HG03045 (cell line): Measurements from ENCODE around the gene TRIM45.
"Not testable (repeated sequence)": the region's sequence is repeated elsewhere in the genome, so short reads cannot be mapped to it uniquely, and the experiment has no call there.

Experiments used
- ATAC-seq: cut with Tn5 transposase; IDR thresholded peaks from one replicate; pipeline ENCODE4 v1.9.1; 2021; ENCODE audit warnings: mild to moderate bottlenecking, moderate library complexity; ENCODE audit not compliant: unreplicated experiment

The TRIM45 gene

DNA sequence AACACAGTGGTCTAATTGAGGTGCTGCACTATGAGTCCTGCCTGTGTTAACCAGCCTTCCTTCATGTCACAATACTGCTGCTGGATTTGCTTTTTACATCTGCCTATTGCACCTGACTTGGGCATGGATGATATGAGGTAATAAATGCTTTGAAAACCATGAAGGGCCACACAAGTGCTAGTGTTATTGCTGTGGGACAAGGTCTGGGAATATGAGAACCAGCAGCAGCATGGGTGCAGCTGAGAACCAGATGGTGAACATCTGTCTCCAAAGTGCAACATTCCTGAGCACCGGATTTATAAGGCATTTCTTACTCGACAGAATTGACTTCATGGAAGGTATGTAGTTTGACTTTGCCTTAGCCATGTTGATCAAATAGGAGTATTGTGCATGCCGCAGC, 16.6 kb downstream of the TRIM45 start:
- ATAC-seq: no peak

DNA sequence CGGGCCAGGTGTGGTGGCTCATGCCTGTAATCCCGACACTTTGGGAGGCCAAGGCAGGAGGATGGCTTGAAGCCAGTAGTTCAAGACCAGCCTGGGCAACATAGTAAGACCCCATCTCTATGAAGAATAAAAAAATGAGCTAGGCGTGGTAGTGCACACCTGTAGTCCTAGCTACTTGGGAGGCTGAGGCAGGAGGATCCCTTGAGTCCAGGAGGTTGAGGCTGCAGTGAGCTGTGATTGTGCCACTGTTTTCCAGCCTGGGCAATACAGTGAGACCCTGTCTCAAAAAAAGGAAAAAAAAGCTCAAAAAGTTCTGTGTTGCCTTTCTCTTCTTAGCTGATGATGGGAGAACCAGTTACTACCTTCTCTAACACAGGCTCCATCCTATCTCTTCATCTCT, 19.7 kb downstream of the TRIM45 start:
- not testable (repeated sequence) for ATAC-seq

DNA sequence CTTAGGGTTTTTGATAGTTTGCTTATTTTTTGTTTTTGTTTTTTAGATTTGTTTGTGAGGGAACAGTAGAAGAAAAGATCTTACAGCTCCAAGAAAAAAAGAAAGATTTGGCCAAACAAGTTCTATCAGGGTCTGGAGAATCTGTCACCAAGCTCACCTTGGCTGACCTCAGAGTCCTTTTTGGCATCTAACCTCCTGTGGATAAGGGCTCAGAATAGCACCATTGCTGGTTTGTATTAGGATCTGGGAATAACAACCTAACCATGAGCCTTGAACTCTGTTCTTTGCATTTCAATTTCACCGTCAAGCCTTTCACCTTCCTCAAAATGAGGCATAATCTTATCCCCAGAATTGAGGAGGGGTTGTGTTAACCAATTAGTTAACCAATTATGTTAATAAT, 20.2 kb downstream of the TRIM45 start:
- no peak for ATAC-seq

DNA sequence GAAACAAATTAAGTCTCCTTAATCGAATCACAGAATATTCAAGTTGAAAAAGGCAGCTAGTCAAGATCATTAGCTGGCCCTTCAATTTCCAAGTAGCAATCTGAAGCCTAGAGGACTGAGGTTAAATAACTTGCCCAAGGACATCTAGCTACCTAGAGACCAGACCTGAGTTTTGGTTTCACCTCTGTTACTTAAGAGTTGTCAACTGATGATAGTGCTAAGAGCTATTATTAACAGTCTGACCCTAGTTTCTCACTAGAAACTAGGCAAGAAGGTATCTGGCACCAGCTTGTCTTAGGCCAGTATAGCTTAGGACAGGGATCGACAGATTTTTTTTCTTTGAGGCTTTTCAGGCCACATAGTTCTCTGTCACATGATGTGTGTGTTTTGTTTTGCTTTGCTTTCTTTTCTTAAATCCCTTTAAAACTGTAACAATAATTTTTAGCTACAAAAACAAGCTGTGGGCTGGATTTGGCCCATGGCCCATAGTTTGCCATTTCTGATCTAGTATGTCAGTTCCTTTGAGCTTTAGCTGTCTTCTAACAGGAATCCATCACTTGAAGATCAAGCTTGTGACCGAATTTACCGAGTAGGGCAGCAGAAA, 23.2 kb downstream of the TRIM45 start:
- peak; percentile 52 for ATAC-seq

DNA sequence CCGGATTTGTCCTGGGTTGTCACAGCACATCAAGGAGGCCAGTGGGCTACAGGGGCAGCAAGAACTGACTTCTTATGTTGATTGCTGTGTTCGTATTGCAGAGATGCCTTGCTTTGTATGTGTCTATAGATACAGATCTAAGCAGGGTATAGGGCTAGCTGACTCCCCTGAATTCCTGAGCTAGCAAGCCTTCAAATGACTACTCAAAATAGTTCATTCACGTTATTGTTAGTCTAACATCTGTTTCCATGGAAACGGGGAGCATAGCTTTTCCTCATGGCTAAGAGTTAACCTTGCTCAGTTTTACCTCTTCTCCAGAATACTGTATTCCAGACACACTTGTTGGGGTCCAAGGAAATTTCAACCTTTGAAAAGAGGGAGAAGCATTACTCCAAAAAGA, 24.1 kb downstream of the TRIM45 start:
- ATAC-seq: no peak

DNA sequence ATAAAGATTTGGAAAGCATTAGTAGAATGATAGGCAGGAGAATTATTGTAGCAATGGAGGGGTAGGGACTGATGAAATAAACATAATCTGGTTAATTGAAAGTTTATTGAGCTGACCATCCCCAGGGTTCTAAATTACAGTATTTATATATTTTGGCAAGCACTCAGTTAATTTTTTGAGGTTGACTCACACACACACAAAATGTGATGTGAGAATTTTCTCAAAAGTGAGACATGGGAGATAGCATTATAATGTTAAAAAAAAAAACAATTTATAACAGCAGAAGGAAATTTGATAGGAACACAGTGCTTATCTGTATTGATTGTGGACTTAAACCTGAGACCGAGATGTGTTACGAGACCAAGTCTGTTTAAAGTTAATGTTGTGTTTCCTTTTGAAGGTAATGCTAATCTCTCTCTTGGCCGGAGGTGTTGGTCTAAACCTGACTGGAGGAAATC, 24.6 kb downstream of the TRIM45 start:
- no peak for ATAC-seq

DNA sequence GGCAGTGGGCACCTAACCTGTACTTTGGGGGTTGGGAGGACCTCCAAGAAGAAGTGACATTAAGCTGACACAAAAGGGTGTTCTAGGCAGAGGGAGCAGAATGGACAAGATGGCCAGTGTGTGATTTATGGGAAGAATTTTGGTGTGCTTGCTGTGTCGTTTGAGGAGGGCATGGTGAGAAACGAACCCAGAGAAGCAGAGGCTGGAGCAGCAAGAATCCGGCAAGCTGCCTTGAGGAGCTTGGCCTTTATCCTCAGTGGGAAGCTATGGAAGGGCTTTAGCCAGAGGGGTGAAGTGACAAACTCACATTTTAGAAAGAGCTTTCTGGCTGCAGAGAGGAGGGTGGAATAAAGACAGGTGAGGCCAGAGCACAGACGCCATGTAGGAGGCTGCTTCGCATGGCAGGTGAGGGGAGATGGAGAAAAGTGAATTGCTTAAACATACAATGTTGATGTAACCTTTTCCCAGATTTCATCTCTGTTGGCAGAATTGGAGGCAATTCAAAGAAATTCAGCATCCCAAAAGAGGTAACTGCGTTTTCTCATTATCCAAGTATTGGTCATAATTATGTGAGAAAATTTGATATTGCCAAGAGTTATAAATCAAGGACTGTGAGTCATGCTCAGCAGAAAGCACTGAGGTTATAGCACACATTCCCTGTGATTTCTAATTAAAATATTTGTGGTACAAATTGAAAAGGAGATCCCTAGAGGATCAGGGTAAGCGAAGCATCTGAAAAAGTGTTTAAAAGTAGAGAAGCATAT, 26.5 kb downstream of the TRIM45 start:
- ATAC-seq: no peak

DNA sequence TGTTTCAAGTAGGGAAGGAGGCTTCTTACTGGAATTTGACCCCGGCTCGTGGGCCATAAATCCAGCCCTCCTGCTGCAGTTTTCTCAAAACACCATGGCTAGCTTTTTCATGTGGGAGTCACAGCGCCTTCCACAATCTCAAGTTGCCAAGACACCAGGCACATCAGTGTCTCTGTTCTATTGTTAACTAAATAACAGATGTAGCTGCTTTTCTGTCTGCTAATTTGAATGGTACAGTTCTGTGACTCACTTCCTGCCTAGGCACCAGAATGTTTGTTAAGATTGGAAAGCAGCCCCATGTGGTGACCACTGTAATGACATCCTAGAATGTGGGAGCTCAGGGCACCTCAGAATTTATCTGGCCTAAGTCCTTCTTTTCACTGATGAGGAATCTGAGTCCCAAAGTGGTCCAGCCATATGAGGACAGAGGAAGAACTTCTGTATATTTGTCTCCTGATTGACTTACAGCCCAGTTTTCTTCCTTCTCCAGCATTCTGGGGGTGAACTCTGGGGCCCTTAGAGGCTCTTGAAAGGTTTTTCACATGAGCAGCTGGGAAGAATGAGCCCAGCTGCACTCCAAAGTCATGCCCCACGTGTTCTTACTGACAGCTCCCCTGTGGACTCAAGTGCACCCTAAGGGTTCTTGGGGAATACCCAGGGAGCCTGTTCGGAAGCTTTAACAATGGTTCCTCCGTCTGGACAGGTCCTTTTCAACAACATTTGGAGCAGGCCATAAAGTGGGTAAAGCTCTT, 27.5 kb downstream of the TRIM45 start:
- no peak for ATAC-seq

DNA sequence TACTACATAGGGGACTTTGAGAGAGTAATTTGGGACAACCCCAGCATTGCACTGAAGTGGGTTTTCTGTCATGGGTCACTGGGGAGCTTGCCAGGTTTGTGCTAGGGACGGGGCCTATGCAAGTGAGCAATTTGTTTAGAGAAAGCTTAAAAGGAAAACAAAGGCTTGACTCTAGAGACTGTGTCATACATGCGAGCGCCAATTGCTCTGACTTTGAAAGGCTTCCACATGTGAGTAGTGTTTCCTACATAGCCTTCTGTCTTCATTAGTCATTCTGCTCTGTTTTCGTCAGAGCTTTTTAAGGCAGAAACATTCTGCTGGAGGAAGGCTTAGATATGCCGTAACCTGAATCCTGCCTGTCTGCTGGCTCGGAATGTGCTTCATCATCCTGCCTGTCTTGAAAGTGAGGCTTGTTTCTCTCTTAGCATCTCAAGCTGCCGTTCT, 28.4 kb downstream of the TRIM45 start:
- ATAC-seq: no peak

DNA sequence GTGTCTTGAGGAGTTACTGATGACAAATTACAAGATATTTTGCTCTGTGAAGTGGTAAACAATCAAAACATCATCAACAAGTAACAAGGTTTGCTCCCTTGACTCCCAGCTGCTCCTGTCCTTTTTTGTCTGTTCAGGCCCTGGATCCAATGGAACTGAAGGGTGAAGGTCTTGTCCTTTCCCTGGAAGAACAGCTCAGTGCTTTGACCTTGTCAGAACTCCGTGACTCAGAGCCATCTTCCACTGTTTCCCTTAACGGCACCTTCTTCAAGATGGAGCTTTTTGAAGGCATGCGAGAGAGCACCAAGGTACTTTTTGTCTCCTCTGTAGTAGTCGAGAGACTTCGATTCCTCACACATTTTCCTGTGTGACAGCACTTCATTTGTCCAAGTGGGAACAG, 29.0 kb downstream of the TRIM45 start:
- ATAC-seq: no peak

DNA sequence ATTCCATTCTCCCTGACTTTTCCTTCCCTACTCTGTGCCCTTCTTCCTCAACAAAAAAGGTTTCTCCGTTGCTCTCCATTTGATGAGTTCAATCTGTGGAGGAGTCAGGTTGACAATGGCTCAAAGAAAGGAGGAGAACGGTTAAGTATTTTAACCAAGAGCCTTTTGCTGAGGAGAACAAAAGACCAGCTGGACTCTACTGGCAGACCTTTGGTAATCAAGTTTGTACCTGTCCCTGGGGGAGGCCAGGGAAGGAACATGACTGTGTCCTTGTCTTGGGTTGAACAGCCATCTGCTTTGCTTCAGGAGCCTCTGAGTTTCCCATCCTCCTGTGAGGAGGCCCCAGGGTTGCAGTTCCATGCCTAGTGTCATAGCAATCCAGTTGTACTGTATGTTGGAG, 31.6 kb downstream of the TRIM45 start:
- ATAC-seq: no peak

DNA sequence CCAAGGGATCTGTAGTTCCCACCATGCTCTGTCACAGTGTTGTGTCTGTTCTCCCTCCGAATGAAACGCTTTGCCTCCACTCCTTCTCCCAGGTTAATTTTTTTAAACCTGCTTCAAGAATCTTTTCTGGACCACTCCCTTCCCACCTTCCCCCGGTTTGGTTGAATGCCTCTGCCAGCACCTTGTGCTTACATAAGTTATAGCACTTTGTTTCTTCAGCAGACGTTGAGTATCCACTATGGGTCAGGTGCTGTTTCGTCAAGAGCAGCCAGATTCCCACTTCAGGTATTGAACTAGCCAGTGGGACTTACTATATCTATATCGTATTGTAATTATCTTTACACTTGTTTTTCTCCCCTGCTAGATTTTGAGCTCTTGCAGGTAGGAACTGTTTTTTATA, 33.9 kb downstream of the TRIM45 start:
- no peak for ATAC-seq

DNA sequence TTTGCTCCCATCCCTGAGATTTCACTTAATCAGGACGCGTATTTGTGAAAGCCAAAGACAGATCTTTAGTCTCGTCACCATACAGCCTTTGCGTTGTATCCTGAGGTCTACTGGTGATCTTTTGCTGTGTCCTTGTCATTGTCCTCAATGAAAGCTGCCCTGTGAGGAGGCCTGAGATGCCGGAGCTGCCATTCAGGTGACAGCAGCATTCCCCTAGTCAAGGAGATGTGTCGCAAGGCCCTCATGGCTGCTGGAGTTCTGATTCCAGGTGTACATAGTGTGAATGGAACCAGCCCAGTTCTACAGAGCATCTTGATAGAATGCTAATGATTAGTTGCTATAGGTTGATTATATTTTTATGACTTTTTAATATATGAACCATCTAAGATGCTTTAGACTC, 37.3 kb downstream of the TRIM45 start:
- no peak for ATAC-seq

DNA sequence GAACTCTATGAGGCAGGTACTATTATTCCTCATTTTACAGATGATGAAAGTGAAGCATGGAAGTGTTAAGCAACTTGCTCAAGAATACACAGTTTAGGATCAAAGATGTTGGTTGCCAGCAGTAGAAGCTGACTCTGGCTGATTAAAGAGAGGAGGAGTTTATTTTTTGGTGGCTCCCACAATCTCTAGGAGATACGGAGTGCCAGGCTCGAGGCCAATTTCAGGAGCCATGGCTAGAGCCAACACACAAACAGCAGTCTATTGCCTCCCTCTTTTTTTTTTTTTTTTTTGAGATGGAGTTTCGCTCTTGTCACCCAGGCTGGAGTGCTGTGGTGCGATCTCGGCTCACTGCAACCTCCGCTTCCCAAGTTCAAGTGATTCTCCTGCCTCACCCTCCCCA, 41.8 kb downstream of the TRIM45 start:
- no peak for ATAC-seq

DNA sequence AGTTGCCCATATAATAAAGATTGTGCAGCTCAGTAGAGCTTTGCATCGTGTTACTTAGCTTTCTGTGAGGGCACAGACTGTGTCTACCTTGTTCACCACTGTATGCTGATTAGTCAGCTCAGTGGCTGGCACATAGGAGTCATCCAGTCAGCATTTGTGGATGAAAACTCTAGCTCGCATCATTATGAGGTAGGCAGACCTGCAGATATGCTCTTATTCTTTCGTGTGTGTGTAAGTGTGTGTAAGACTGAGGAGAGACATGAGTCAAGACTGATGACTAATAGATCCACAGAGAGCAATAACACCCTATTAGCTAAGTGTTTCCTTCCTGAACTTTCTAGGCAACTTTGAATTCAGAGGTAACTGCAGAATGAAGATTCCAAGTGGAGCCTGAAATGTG, 44.3 kb downstream of the TRIM45 start:
- no peak for ATAC-seq

DNA sequence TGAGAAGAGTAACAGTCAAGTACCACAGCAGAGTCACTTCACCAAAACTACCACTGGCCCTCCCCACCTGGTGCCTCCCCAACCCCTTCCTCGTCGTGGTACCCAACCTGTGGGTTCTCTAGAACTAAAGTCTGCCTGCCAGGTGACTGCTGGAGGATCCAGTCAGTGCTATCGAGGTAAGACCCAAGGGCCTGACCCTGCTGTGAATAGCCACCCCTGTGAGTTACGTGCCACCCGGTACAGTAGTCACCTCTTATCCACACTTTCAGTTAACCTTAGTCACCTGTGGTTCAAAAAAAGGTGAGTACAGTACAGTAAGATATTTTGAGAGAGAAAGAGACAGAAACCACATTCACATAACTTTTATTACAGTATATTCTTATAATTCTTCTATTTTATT, 44.9 kb downstream of the TRIM45 start:
- no peak for ATAC-seq

DNA sequence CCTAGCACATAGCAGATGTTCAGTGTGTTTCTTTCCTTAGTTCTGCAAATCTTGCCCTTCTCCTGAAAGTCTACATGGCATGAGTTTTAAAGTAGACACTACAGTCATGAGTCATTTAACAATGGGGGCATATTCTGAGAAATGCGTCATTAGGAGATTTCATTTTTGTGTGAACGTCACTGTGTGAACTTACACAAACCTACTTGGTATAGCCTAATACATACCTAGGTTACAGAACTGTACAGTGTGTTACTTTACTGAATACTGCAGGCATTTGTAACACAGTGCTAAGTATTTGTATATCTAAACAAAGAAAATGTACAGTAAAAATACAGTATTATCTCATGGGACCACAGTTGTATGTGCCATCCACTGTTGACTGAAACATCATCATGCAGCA, 51.4 kb downstream of the TRIM45 start:
- ATAC-seq: no peak

DNA sequence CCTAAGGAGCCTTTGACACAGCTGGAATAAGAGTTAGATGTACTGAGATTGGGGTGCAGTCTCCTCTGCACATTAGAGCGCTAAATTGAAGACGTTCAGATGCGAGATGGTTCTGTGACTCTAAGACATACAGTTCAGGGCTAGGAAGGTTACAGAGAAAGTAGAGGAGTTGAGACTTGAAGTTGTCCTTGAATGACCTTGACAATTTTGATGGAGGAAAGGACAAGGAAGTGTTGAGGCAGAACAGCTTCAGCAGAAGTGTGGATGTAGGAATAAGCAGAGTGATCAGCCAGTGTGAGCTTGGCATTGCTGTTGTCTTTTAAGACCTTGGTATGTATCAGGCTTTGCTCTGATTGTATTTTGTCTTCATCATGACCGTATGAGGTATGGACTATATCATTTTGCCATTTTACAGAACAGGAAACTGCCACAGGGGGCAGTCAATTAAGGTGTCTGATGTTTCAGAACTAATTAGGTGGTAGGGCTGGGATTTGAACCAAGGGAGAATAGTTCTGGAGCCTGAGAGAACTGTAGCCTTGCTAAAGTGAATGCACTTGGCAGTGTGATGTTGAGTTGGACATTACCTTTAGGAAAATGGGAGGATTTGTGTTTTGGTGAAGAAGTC, 52.2 kb downstream of the TRIM45 start:
- ATAC-seq: no peak

DNA sequence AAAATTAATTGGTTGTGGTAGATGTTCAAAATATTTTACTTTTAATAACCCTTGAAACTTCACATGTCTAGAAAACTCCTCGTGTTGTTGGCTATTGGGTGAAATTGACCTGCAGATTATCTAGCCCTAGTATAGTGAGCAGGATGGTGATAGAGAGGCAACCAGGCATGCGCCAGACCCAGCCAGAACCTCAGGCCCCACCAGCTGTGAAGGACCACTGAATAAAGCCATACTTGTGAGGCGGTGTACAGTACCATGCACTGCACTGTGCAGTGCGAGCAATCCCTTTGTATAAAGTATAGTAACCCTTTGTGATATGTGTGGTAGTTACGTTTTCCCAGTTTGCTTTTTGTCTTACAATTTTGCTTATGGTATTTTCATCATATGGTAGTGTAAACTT, 53.0 kb downstream of the TRIM45 start:
- no peak for ATAC-seq

DNA sequence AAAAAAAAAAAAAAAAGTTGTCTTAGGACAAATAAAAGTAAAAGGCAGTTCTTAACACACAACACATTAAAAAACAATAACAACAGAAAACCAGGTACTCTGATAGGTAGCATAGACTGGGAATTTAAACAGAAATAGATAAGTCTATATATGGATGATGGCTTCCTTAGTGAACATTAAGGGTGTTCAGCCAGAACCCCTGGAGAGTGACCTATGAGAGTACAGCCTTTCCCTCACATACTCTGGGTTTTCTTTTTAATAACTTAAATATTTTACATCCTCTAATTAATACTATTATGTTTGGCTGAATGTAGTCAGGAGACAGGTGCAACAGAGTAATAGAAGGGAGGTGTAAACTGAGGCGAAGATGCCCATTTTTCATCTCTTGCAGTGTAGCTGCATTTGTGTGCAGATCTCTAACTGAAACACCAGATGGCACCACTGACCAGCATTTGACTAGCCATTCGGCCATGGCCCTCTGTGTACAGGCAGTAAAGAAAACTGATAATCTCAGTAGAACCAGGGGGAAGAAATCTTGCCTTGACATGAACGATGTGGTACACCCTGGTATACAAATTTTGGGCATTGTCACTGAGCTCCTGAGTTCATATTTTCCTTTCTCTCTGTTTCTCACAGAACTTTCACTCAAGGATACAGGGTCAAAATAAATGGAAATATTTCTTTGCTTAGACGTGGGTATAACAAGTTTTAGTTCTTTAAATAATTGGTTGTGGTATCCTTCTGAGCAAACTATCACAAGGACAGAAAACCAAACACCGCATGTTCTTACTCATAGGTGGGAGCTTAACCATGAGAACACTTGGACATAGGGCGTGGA, 53.8 kb downstream of the TRIM45 start:
- ATAC-seq: no peak

DNA sequence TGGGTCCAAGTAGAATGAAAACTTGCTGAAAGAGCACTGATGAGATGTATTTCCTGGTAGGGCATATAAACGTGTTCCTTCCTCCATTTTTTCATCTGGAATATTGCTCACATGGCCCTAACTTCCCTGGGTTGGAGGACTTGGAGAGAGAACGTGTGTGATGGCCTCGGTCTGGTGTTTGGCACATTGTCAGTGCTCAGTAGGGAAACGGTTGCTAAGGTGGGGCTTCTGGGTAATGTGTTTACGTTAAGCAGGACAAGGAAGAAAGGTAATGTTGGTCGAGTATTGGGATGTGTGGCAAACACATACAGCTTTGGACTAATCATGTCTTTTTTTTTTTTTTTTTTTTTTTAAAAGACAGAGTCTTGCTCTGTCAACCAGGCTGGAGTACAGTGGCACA, 55.2 kb downstream of the TRIM45 start:
- no peak for ATAC-seq
